ENCODE measurements around the gene MTFP1.

GRCh38 chr22:30459181-30460052, 33.8 kb downstream of the MTFP1 start:
- TF ChIP-seq EZH2 (IDR thresholded peaks at IDR 0.05; ENCODE audit: borderline replicate concordance, low read length) (no peak), CTCF (IDR thresholded peaks at IDR 0.05; ENCODE audit: low read length) (no peak)

Measured in OCI-LY1 (cell line).